Endothelial cell of umbilical vein (primary cell): ENCODE results near the gene ITPR2.

Experiments used
- EZH2 ChIP-seq: IDR thresholded peaks from 2 replicates; pipeline ENCODE4 v1.6.1; 2012; ENCODE audit warnings: borderline replicate concordance, low read depth, mild to moderate bottlenecking, moderate library complexity, low read length, inconsistent platforms; ENCODE audit not compliant: severe bottlenecking
- FOS ChIP-seq: IDR thresholded peaks from 2 replicates; pipeline ENCODE4 v1.6.1; 2011; ENCODE audit warnings: mild to moderate bottlenecking, low read length, moderate library complexity, borderline replicate concordance; ENCODE audit not compliant: insufficient read depth
- JUN ChIP-seq: IDR thresholded peaks from 2 replicates; pipeline ENCODE4 v1.6.1; 2011; ENCODE audit warnings: borderline replicate concordance, low read depth; ENCODE audit not compliant: insufficient read length, insufficient read depth
- POLR2A ChIP-seq: IDR thresholded peaks from 2 replicates; pipeline ENCODE4 v1.6.1; 2012; ENCODE audit warnings: low read depth, mild to moderate bottlenecking, control low read depth, low read length
- POLR2AphosphoS5 ChIP-seq: IDR thresholded peaks from 2 replicates; pipeline ENCODE4 v1.6.1; 2012; ENCODE audit warnings: low read depth, mild to moderate bottlenecking, control low read depth, low read length, moderate library complexity; ENCODE audit not compliant: insufficient read depth
- TF ChIP-seq, protein P1 (sequence below), 2 donors: IDR thresholded peaks; 1 replicate in 1 of 2; 2 replicates in 1 of 2; pipeline ENCODE4 v1.5.1; 2011; ENCODE audit warnings: low read length in 2 of 2, mild to moderate bottlenecking in 2 of 2, moderate library complexity in 2 of 2, control low read depth in 1 of 2, inconsistent platforms in 1 of 2, low read depth in 1 of 2; ENCODE audit not compliant: insufficient read depth in 1 of 2; ENCODE audit errors: extremely low read depth in 1 of 2
- TF ChIP-seq, protein P2 (sequence below): IDR thresholded peaks from 2 replicates; pipeline ENCODE4 v1.6.1; 2011; ENCODE audit not compliant: insufficient read depth, insufficient read length

DNA sequence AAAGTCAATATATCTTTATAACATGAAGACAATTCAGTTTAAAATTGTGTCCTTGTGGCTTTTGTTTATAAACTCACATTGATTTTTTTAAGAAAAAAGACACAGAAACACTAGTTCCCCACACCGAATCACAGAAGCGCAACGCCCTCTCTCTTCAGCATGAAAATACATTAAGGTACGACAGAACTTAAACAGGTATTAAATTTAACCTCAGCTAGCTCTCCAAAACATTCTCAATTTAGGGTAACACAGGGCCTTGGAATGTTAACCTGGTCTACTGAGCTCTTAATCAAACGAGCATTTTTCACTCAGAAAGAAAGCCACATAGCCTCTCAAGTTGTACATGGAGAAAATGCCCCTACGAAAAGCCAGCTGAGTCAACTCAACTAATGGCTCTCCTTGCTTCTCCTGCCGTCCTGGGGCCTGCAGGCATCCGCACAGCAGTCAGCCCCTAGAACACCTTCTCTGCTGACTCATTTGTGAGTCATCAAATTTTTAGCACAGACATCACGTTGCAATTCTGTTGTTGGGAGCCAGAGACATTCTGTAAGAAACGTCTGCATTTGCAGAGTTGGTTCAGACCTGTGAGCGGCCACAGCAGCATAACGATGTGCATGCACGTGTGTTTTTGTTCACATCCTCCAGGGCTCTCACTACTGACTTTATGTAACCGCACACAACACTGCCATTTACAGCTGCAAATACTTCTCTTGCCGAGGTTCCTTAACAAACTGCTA, 141.6 kb downstream of the ITPR2 start:
- TF ChIP-seq POLR2A: peak; percentile 79
- TF ChIP-seq, protein P1, sequence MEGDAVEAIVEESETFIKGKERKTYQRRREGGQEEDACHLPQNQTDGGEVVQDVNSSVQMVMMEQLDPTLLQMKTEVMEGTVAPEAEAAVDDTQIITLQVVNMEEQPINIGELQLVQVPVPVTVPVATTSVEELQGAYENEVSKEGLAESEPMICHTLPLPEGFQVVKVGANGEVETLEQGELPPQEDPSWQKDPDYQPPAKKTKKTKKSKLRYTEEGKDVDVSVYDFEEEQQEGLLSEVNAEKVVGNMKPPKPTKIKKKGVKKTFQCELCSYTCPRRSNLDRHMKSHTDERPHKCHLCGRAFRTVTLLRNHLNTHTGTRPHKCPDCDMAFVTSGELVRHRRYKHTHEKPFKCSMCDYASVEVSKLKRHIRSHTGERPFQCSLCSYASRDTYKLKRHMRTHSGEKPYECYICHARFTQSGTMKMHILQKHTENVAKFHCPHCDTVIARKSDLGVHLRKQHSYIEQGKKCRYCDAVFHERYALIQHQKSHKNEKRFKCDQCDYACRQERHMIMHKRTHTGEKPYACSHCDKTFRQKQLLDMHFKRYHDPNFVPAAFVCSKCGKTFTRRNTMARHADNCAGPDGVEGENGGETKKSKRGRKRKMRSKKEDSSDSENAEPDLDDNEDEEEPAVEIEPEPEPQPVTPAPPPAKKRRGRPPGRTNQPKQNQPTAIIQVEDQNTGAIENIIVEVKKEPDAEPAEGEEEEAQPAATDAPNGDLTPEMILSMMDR (IDR thresholded peaks at IDR 0.05; ENCODE audit: extremely low read depth in 1 of 2, insufficient read depth in 1 of 2, low read depth in 1 of 2, low read length in 2 of 2): no peak
- TF ChIP-seq POLR2AphosphoS5: peak; percentile 92
- no peak for TF ChIP-seq EZH2
- TF ChIP-seq, protein P2, sequence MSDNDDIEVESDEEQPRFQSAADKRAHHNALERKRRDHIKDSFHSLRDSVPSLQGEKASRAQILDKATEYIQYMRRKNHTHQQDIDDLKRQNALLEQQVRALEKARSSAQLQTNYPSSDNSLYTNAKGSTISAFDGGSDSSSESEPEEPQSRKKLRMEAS: peak; percentile 4
- TF ChIP-seq FOS: peak; percentile 100
- peak; percentile 98 for TF ChIP-seq JUN
